Measurements from ENCODE around the gene NBPF4. TPM values are rescaled to one million over a fixed set of nuclear protein-coding genes. Genes with fewer than 3 reads are reported as not detected.
"Not testable (repeated sequence)": the region's sequence is repeated elsewhere in the genome, so short reads cannot be mapped to it uniquely, and the experiment has no call there.

The NBPF4 gene
- total RNA-seq (not detected), polyA plus RNA-seq (ENCODE audit: insufficient read depth in 1 of 8, insufficient read length in 8 of 8, low replicate concordance in 1 of 8) (under 1 TPM in 2 of 8 donors, not detected in 6; 0.05 to 0.11 TPM)
- long read RNA-seq, donor 1, result 0 reads
- long read RNA-seq, donor 2, result 0 reads
- long read RNA-seq, donor 3, result 0 reads
- long read RNA-seq, donor 4, result 0 reads
- long read RNA-seq, donor 5, result 0 reads
- long read RNA-seq, donor 6, result 0 reads
- long read RNA-seq, donor 7, result 0 reads
- long read RNA-seq, donor 8, result 0 reads
- long read RNA-seq, donor 9, result 0 reads
- long read RNA-seq, donor 10, result 0 reads
- long read RNA-seq, donor 11, result 0 reads

GRCh38 chr1:108243976-108244375, at the start of gene NBPF4:
Gene NBPF4, minus strand, starts transcription at chr1:108244076. Its CDS starts 315 bp downstream, at chr1:108243761.
- not testable (repeated sequence) for H3K9me3 ChIP-seq (replicated peaks; ENCODE audit: control insufficient read depth, low read depth, low read length); H3K4me3 ChIP-seq (ENCODE audit: low read length); H3K36me3 ChIP-seq (ENCODE audit: control insufficient read depth, insufficient read depth, low read length); H3K27ac ChIP-seq (ENCODE audit: low read length); H3K27me3 ChIP-seq (ENCODE audit: control insufficient read depth, insufficient read depth, low read length); DNase-seq; H3K4me1 ChIP-seq (ENCODE audit: control insufficient read depth, insufficient read depth, low read length)
- no CpG with 5 or more reads among the region's 3 CpGs for WGBS (ENCODE audit: insufficient coverage)

- WGBS (ENCODE audit: insufficient coverage), result no CpG with 5 or more reads among the region's 6 CpGs
- H3K27me3 ChIP-seq (ENCODE audit: control insufficient read depth, insufficient read depth, low read length); H3K36me3 ChIP-seq (ENCODE audit: control insufficient read depth, insufficient read depth, low read length); H3K4me1 ChIP-seq (ENCODE audit: control insufficient read depth, insufficient read depth, low read length); H3K27ac ChIP-seq (ENCODE audit: low read length); DNase-seq; H3K9me3 ChIP-seq (replicated peaks; ENCODE audit: control insufficient read depth, low read depth, low read length); H3K4me3 ChIP-seq (ENCODE audit: low read length): not testable (repeated sequence)
Observed at GRCh38 chr1:108282528-108283257, 38.8 kb upstream of the NBPF4 start.

GRCh38 chr1:108272485-108273327, 28.8 kb upstream of the NBPF4 start:
- not testable (repeated sequence) for H3K27me3 ChIP-seq (ENCODE audit: control insufficient read depth, insufficient read depth, low read length); H3K4me1 ChIP-seq (ENCODE audit: control insufficient read depth, insufficient read depth, low read length); H3K36me3 ChIP-seq (ENCODE audit: control insufficient read depth, insufficient read depth, low read length); H3K4me3 ChIP-seq (ENCODE audit: low read length); H3K27ac ChIP-seq (ENCODE audit: low read length); DNase-seq; H3K9me3 ChIP-seq (replicated peaks; ENCODE audit: control insufficient read depth, low read depth, low read length)
- WGBS (ENCODE audit: insufficient coverage), result no CpG with 5 or more reads among the region's 61 CpGs

- WGBS (ENCODE audit: insufficient coverage), result no CpG with 5 or more reads among the region's 1 CpG
Observed at GRCh38 chr1:108267097-108267496, 23.2 kb upstream of the NBPF4 start.

GRCh38 chr1:108261967-108262366, 18.1 kb upstream of the NBPF4 start:
- not testable (repeated sequence) for H3K27me3 ChIP-seq (ENCODE audit: control insufficient read depth, insufficient read depth, low read length); H3K4me1 ChIP-seq (ENCODE audit: control insufficient read depth, insufficient read depth, low read length); H3K27ac ChIP-seq (ENCODE audit: low read length); DNase-seq; H3K36me3 ChIP-seq (ENCODE audit: control insufficient read depth, insufficient read depth, low read length); H3K9me3 ChIP-seq (replicated peaks; ENCODE audit: control insufficient read depth, low read depth, low read length); H3K4me3 ChIP-seq (ENCODE audit: low read length)
- WGBS (ENCODE audit: insufficient coverage), result no CpG with 5 or more reads among the region's 11 CpGs

More at GRCh38 chr1:108267097-108267496, 23.2 kb upstream of the NBPF4 start:
- H3K4me3 ChIP-seq (ENCODE audit: low read length); H3K27me3 ChIP-seq (ENCODE audit: control insufficient read depth, insufficient read depth, low read length); DNase-seq; H3K27ac ChIP-seq (ENCODE audit: low read length); H3K9me3 ChIP-seq (replicated peaks; ENCODE audit: control insufficient read depth, low read depth, low read length); H3K4me1 ChIP-seq (ENCODE audit: control insufficient read depth, insufficient read depth, low read length); H3K36me3 ChIP-seq (ENCODE audit: control insufficient read depth, insufficient read depth, low read length): not testable (repeated sequence)

- H3K4me1 ChIP-seq (ENCODE audit: control insufficient read depth, insufficient read depth, low read length); H3K36me3 ChIP-seq (ENCODE audit: control insufficient read depth, insufficient read depth, low read length); H3K27me3 ChIP-seq (ENCODE audit: control insufficient read depth, insufficient read depth, low read length); H3K4me3 ChIP-seq (ENCODE audit: low read length); DNase-seq; H3K27ac ChIP-seq (ENCODE audit: low read length); H3K9me3 ChIP-seq (replicated peaks; ENCODE audit: control insufficient read depth, low read depth, low read length): not testable (repeated sequence)
- no CpG with 5 or more reads among the region's 10 CpGs for WGBS (ENCODE audit: insufficient coverage)
Observed at GRCh38 chr1:108261519-108261918, 17.6 kb upstream of the NBPF4 start.

- not testable (repeated sequence) for H3K9me3 ChIP-seq (replicated peaks; ENCODE audit: control insufficient read depth, low read depth, low read length); H3K27me3 ChIP-seq (ENCODE audit: control insufficient read depth, insufficient read depth, low read length); H3K36me3 ChIP-seq (ENCODE audit: control insufficient read depth, insufficient read depth, low read length); H3K4me1 ChIP-seq (ENCODE audit: control insufficient read depth, insufficient read depth, low read length); H3K27ac ChIP-seq (ENCODE audit: low read length); DNase-seq; H3K4me3 ChIP-seq (ENCODE audit: low read length)
- no CpG with 5 or more reads among the region's 4 CpGs for WGBS (ENCODE audit: insufficient coverage)
Observed at GRCh38 chr1:108260578-108261259, 16.8 kb upstream of the NBPF4 start.

GRCh38 chr1:108255426-108255825, 11.6 kb upstream of the NBPF4 start:
- H3K27ac ChIP-seq (ENCODE audit: low read length); H3K27me3 ChIP-seq (ENCODE audit: control insufficient read depth, insufficient read depth, low read length); H3K4me3 ChIP-seq (ENCODE audit: low read length); H3K9me3 ChIP-seq (replicated peaks; ENCODE audit: control insufficient read depth, low read depth, low read length); DNase-seq; H3K36me3 ChIP-seq (ENCODE audit: control insufficient read depth, insufficient read depth, low read length); H3K4me1 ChIP-seq (ENCODE audit: control insufficient read depth, insufficient read depth, low read length): not testable (repeated sequence)

GRCh38 chr1:108239426-108239825, 4.5 kb downstream of the NBPF4 start:
- not testable (repeated sequence) for DNase-seq; H3K27ac ChIP-seq (ENCODE audit: low read length); H3K4me1 ChIP-seq (ENCODE audit: control insufficient read depth, insufficient read depth, low read length); H3K9me3 ChIP-seq (replicated peaks; ENCODE audit: control insufficient read depth, low read depth, low read length); H3K36me3 ChIP-seq (ENCODE audit: control insufficient read depth, insufficient read depth, low read length); H3K27me3 ChIP-seq (ENCODE audit: control insufficient read depth, insufficient read depth, low read length); H3K4me3 ChIP-seq (ENCODE audit: low read length)
- WGBS (ENCODE audit: insufficient coverage), result no CpG with 5 or more reads among the region's 2 CpGs

GRCh38 chr1:108235308-108235707, 8.6 kb downstream of the NBPF4 start:
- H3K36me3 ChIP-seq (ENCODE audit: control insufficient read depth, insufficient read depth, low read length); H3K27me3 ChIP-seq (ENCODE audit: control insufficient read depth, insufficient read depth, low read length); DNase-seq; H3K9me3 ChIP-seq (replicated peaks; ENCODE audit: control insufficient read depth, low read depth, low read length); H3K4me1 ChIP-seq (ENCODE audit: control insufficient read depth, insufficient read depth, low read length); H3K27ac ChIP-seq (ENCODE audit: low read length); H3K4me3 ChIP-seq (ENCODE audit: low read length): not testable (repeated sequence)
- no CpG with 5 or more reads among the region's 2 CpGs for WGBS (ENCODE audit: insufficient coverage)
